Peyer's patch (tissue), 4 donors: ENCODE measurements around the gene PRDM13. TPM values are rescaled to one million over a fixed set of nuclear protein-coding genes. Genes with fewer than 3 reads are reported as not detected.

Source experiments
- DNase-seq, 3 donors: peaks; one replicate each; pipeline ENCODE4 v3.0.0-alpha.2; 2017 to 2019
- H3K27ac ChIP-seq, 4 donors: fragments of 200-600 bp; sonication (generic); one replicate each; pipeline ENCODE4 v1.5.1; 2016 to 2019
- H3K27me3 ChIP-seq, 2 donors: fragments of 200-600 bp; sonication (generic); one replicate each; pipeline ENCODE4 v1.5.1; 2019
- H3K36me3 ChIP-seq, 3 donors: fragments of 200-600 bp; sonication (generic); one replicate each; pipeline ENCODE4 v1.5.1; 2016 to 2019
- H3K4me1 ChIP-seq, 4 donors: fragments of 200-600 bp; sonication (generic); one replicate each; pipeline ENCODE4 v1.5.1; 2016 to 2019
- H3K4me3 ChIP-seq, 4 donors: fragments of 200-600 bp; sonication (generic); 1 replicate in 3 of 4; 2 replicates in 1 of 4; pipeline ENCODE4 v1.5.1; 2016 to 2019; ENCODE audit warnings: mild to moderate bottlenecking in 1 of 4
- H3K9me3 ChIP-seq, 4 donors: fragments of 200-600 bp; sonication (generic); one replicate each; pipeline ENCODE4 v1.5.1; 2016 to 2019; ENCODE audit warnings: mild to moderate bottlenecking in 1 of 4
- CTCF ChIP-seq, 6 experiments: fragments of 450-650 bp in 4 of 6; fragments of 200-600 bp in 2 of 6; sonication (generic) in 1 of 6; IDR thresholded peaks; one replicate each; pipeline ENCODE4 v1.5.1; 2017 to 2019; ENCODE audit warnings: antibody characterized with exemption in 6 of 6, mild to moderate bottlenecking in 3 of 6, moderate library complexity in 1 of 6
- POLR2A ChIP-seq, 2 donors: fragments of 450-650 bp; IDR thresholded peaks; one replicate each; pipeline ENCODE4 v1.5.1; 2017; ENCODE audit warnings: antibody characterized with exemption in 2 of 2, mild to moderate bottlenecking in 2 of 2, moderate library complexity in 2 of 2
- total RNA-seq, 4 donors: library from RNA; depleted of rRNA; stranded (reverse); fragments of >200 nt; gene quantifications; one replicate each; pipeline ENCODE4 v1.1.0, GENCODE V29; 2016

The PRDM13 gene
- total RNA-seq, 4 donors from 2014 or later, result not detected

GRCh38 chr6:99611148-99611547, 4.5 kb downstream of the PRDM13 start:
- no peaks in the 10 kb centered on the region for H3K9me3 ChIP-seq
- H3K27ac ChIP-seq, result no peak overlapping the region
- peaks cover 4 to 23% (median 14%) of the 10 kb centered on the region in 4 donors for H3K4me1 ChIP-seq
- H3K27me3 ChIP-seq, result peaks cover 3 to 76% of the 10 kb centered on the region in 2 donors
- TF ChIP-seq CTCF (IDR thresholded peaks at IDR 0.05), result no peak
- no peak for TF ChIP-seq POLR2A (IDR thresholded peaks at IDR 0.05)
- H3K36me3 ChIP-seq, result no peaks in the 10 kb centered on the region
- no peak overlapping the region for H3K4me3 ChIP-seq
- DNase-seq, result no peak

GRCh38 chr6:99612551-99613408, 6.1 kb downstream of the PRDM13 start:
- H3K4me1 ChIP-seq, result peaks cover 4 to 23% (median 14%) of the 10 kb centered on the region in 4 donors
- no peaks in the 10 kb centered on the region for H3K9me3 ChIP-seq
- no peak for DNase-seq
- no peaks in the 10 kb centered on the region for H3K36me3 ChIP-seq
- TF ChIP-seq CTCF (IDR thresholded peaks at IDR 0.05) (no peak), POLR2A (IDR thresholded peaks at IDR 0.05) (no peak)
- peaks cover 3 to 65% of the 10 kb centered on the region in 2 donors for H3K27me3 ChIP-seq
- peak overlapping the region; percentile 32 to 59 (median 57) for H3K4me3 ChIP-seq
- H3K27ac ChIP-seq, result no peak overlapping the region

- peak in 2 of 3 donors; percentile 58 to 60 for DNase-seq
- Histone ChIP-seq H3K27ac (no peak overlapping the region), H3K27me3 (peaks cover 3 to 65% of the 10 kb centered on the region in 2 donors), H3K36me3 (no peaks in the 10 kb centered on the region), H3K4me1 (peaks cover 4 to 23% (median 14%) of the 10 kb centered on the region in 4 donors), H3K9me3 (no peaks in the 10 kb centered on the region), H3K4me3 (peak overlapping the region; percentile 32 to 59 (median 57))
- TF ChIP-seq CTCF (IDR thresholded peaks at IDR 0.05) (peak in 4 of 6 experiments; percentile 17 to 36 (median 28)), POLR2A (IDR thresholded peaks at IDR 0.05) (no peak)
Observed at GRCh38 chr6:99613409-99613704, 6.7 kb downstream of the PRDM13 start.

- H3K4me3 ChIP-seq, result peak overlapping the region; percentile 32 to 59 (median 57)
- no peaks in the 10 kb centered on the region for H3K9me3 ChIP-seq
- peaks cover 4 to 27% (median 14%) of the 10 kb centered on the region in 4 donors for H3K4me1 ChIP-seq
- peaks cover 3 to 65% of the 10 kb centered on the region in 2 donors for H3K27me3 ChIP-seq
- no peak overlapping the region for H3K27ac ChIP-seq
- TF ChIP-seq POLR2A (IDR thresholded peaks at IDR 0.05) (no peak), CTCF (IDR thresholded peaks at IDR 0.05) (no peak)
- peak in 1 of 3 donors; percentile 56 for DNase-seq
- no peaks in the 10 kb centered on the region for H3K36me3 ChIP-seq
Observed at GRCh38 chr6:99613705-99614429, 7.2 kb downstream of the PRDM13 start.

- Histone ChIP-seq H3K4me3 (peak overlapping the region; percentile 32 to 59 (median 57)), H3K27me3 (peaks cover 3 to 66% of the 10 kb centered on the region in 2 donors), H3K36me3 (no peaks in the 10 kb centered on the region), H3K27ac (no peak overlapping the region), H3K9me3 (no peaks in the 10 kb centered on the region), H3K4me1 (peaks cover 4 to 29% (median 14%) of the 10 kb centered on the region in 4 donors)
- DNase-seq, result peak in 1 of 3 donors; percentile 51
- TF ChIP-seq CTCF (IDR thresholded peaks at IDR 0.05) (no peak), POLR2A (IDR thresholded peaks at IDR 0.05) (no peak)
Observed at GRCh38 chr6:99614430-99615186, 8.0 kb downstream of the PRDM13 start.
